ENCODE results near the gene THOP1.
A peak's percentile ranks its signal among the peaks of the same experiment; 100 is the strongest.

The THOP1 gene

GRCh38 chr19:2785244-2785997 is at the start of gene THOP1:
TSS of gene THOP1 (plus strand) at chr19:2785503. CDS start at chr19:2785663, 160 bp downstream.
- peak; percentile 100 for DNase-seq

DNA sequence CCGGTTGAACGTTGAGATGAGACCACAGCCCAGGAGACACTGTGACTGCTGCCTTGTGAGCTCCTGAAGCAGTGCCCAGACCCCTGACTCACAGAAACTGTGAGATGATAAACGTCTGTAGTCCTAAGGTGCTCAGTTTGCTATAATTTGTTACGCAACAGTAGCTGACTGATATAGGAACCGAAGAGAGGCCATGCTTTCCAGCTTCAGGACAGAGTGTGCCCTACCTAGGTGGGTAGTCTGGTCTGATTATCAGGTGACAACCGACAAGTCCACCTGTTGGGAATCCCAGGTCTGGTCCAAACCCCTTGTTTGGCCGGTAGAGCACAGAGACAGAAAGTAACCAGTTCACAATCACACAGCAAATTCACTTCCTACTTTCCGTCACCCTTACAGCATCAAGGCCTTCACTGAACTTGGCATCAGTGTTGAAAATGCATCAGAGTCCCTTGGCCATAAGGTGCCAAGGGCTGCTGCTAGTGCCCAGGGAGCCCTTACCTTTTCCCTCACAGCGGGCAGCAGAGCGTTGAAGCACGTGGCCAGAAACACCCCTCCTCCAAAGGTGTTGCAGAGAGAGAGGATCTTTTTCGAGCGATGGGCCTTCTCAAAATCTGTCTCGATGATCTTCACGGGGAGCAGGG is 48.6 kb upstream of the THOP1 start:
- DNase-seq = no peak

- DNase-seq = peak; percentile 99
Observed at GRCh38 chr19:2739602-2740313, 45.5 kb upstream of the THOP1 start, which contains the start of gene SLC39A3. TSS of gene SLC39A3 (minus strand) at chr19:2740017. CDS start at chr19:2737257, 2,760 bp downstream.

DNA sequence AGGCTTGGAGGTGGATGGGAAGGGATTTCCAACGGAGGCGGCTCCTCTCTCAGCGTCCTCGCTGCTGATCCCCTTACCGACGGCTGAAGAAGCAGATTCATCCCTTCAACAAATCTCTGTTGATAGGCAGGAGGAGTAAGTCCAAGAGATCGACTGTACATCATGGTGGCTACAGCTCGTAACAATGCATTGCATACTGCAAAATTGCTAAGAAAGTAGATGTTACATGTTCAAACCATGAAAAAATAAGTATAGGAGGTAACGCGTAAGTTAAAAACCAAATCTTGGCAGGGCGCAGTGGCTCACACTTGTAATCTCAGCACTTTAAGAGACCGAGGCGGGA is 45.0 kb upstream of the THOP1 start:
- DNase-seq = no peak

DNA sequence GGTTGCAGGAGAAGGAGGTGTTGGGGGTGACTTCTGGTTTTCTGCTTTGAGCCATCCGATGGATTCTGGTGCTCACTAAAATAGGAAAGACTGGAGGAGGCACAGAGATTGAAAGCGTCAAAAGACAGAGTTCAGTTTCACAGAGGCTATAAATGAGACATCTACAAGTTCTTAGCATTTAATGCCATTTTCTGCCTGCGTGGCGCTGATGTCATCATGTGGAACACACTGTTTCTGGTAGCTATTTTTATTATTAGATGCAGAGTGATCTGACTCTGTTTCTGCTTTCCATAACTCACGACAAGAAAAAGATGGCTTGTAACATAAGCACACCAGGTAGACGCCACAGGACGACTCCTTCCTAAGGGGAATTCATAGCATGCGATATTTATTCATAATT is 42.2 kb upstream of the THOP1 start:
- no peak for DNase-seq

GRCh38 chr19:2744113-2744512 is 41.2 kb upstream of the THOP1 start:
- DNase-seq = no peak

- no peak for DNase-seq
Observed at GRCh38 chr19:2747349-2747748, 38.0 kb upstream of the THOP1 start.

DNA sequence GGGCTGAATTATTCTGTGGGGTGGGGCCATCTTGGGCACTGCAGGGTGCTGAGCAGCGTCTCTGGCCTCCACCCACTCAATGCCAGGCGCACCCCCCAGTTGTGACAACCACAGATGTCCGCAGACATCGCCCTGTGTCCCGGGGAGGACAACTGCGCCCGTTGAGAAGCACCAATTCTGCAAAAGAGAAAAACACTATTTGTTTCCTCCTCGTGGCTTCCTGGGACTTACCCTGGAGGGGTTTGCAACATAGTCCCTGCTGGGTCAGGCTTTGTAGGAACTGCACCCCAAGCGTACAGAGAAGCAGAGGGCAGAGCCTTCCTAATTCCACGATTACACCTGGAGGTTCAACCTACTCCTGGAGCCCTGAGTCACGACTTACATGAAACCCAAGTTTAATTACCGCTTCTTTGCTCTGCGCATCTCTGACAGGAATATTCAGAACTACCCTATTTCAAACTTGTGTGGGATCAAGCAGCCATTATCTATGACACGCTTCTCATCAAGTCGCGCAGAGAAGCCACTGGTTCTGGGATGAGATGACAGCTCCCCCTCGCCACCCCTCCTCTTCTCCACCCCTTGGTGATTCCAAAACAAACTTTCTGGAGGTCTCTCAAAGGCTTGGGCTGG is 34.4 kb upstream of the THOP1 start:
- no peak for DNase-seq

- no peak for DNase-seq
Observed at GRCh38 chr19:2751438-2751830, 33.9 kb upstream of the THOP1 start.

- no peak for DNase-seq
Observed at GRCh38 chr19:2754659-2755447, 30.4 kb upstream of the THOP1 start.

DNA sequence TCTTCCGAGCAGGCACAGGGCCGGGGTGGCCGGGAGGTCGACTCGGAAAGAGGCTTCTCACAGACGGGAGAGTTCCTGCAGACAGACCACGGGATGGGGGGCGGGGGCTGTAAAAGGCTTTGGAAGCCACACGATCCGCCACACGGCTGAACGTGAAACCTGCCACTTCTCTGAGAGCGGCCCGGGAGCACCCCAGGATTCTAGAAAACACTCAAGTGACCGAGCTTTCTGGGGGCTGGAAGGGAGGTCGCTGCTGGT is 29.9 kb upstream of the THOP1 start:
- no peak for DNase-seq

- DNase-seq = no peak
Observed at GRCh38 chr19:2755811-2756210, 29.5 kb upstream of the THOP1 start.

DNA sequence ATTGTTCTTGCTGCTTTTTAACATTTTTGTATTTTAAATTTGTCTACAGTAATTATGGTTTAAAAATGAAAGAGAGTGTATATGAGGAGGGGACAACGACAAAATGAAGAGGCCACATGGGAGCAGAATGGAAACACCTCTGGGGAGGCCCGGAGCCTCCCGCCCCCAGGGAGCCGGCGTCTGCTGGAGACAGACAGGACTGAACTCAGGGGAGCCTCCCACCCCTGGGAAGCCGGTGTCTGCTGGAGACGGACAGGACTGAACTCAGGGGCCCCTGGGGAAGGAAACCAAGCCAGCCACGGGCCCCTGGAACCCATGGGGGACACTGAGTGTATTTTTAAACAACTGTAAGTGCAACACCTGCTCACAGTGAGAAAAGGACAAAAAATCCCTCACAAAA is 28.8 kb upstream of the THOP1 start:
- DNase-seq = no peak

DNA sequence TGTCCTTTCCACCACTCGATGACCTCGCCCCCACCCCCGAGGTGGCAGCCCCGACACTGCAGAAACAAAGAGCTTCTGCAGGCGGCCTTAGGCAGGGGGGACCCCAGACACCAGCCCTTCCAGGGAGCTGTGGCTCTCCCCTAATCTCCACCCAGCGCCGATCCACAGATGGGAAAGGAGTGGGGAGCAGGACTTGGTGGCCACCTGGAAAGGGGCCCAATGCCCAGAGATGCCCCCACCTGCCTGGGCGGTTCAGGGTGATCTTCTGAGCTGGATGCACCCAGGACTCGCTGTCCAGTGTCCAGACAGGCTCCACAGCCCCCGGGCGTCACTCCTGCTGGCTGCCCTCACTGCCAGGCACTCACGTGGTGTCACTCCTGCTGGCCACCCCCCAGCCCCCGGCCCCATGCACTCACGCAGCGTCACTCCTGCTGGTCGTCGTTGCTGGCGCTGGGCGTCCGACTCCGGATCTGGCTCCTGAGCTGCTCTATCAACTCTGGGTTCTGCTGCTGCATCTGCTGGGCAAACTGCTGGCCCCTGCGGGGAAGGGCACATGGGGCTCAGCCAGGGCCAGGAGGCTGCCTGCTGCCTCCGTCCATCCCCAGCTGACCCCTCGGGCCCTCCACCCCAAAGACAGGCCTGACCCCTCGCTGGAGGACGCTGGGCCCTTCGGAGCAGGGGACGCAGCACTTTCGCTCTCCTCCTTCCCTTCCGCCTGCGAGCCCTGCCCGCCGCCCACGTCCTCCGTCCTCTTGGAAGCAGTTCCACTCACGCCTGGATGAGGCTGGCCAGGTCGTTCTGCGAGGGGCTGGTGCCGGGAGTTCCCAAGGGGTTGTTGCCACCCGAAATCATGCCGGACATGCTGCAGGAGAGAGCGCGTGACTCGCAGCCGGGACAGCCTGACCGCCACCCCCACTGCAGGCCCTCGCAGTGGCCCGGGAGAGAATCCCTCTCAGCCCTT is 28.1 kb upstream of the THOP1 start:
- no peak for DNase-seq

DNA sequence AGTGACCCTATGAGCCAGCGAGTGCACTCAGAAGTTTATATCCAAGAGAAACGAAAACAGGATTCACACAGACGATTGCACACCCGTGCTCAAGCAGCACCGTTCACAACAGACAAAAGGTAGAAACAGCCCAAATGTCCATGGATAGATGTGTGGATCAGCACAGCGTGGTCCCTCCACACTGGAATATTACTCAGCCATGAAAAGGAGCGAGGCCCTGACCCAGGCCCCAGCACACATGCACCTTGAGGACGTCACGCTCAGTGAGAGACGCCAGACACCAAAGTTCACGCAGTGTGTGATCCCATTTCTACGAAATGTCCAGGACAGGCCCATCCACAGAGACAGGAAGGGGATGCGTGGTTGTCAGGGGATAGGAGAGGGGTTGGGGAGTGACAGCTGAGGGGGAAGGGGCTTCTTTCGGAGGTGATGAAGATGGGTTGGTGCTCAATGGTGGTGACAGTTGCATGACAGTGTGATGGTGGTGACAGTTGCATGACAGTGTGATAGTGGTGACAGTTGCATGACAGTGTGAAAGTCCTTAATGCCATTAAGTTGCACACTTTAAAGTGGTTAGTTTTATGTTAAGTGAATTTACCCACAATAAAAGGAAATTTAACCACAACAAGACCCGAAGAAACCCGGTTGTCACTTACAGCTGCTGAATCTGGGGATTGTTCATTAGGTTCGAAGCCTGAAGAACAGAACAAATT is 26.5 kb upstream of the THOP1 start:
- DNase-seq = no peak

DNA sequence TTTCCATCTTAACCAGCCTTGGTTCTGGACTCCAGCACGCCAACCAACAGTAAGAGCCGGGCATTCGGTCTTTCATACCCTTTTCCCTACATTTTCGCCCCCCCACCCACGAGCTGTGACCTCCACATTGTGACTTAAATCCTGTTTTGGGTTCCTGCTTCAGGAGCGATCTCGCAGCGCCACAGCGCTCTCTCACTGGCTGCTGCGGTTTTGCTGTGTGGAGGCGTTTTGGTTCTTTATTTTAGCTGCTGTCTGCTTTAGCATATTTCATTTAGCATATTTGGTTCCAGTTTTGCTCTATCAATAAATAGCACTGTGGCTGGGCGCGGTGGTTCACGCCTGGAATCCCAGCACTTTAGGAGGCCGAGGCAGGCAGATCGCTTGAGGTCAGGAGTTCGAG is 25.9 kb upstream of the THOP1 start:
- no peak for DNase-seq

GRCh38 chr19:2759965-2760364 is 25.3 kb upstream of the THOP1 start:
- DNase-seq = no peak

- no peak for DNase-seq
Observed at GRCh38 chr19:2761309-2761677, 24.0 kb upstream of the THOP1 start.

GRCh38 chr19:2761876-2762782 is 23.2 kb upstream of the THOP1 start:
- DNase-seq = no peak
